ENCODE results near the gene OCLN. TPM values are rescaled to one million over a fixed set of nuclear protein-coding genes. Genes with fewer than 3 reads are reported as not detected.
"Not testable (repeated sequence)": the region's sequence is repeated elsewhere in the genome, so short reads cannot be mapped to it uniquely, and the experiment has no call there.

The OCLN gene
- total RNA-seq, 2 donors from 2014 or later: 0.58 to 0.84 TPM

DNA sequence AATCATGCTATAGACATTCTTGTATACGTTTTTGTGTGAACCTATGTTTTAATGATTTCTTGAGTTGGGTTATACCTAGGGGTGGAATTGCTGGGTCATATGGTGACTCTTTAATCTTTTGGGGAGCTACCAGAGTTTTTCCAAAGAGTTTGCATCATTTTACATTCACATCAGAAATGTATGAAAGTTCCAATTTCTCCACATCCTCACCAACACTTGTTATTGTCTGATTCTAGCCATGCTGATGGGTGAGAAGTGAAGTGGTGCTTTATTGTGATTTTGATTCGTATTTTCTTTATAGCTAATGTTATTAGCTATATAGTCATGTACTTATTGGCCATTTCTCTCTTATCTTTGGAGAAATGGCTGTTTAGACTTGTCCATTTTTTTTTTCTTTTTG lies 18.1 kb downstream of the OCLN start:
- H3K9me3 Mint-ChIP-seq: no peaks in the 10 kb centered on the region
- H3K36me3 Mint-ChIP-seq: no peaks in the 10 kb centered on the region
- ATAC-seq: no peak
- DNase-seq (ENCODE audit: low spot score in 2 of 2): no peak
- no peak overlapping the region for H3K27ac Mint-ChIP-seq

GRCh38 chr5:69512740-69513260 lies 20.2 kb downstream of the OCLN start:
- no peaks in the 10 kb centered on the region for H3K9me3 Mint-ChIP-seq
- no peak overlapping the region for H3K27ac Mint-ChIP-seq
- H3K36me3 Mint-ChIP-seq: no peaks in the 10 kb centered on the region
- ATAC-seq (no peak), DNase-seq (ENCODE audit: low spot score in 2 of 2) (no peak)

- H3K27ac Mint-ChIP-seq; H3K9me3 Mint-ChIP-seq; DNase-seq (ENCODE audit: low spot score in 2 of 2); H3K36me3 Mint-ChIP-seq; ATAC-seq: not testable (repeated sequence)
Observed at GRCh38 chr5:69515570-69515969, 23.0 kb downstream of the OCLN start.

- H3K9me3 Mint-ChIP-seq: no peaks in the 10 kb centered on the region
- no peak overlapping the region for H3K27ac Mint-ChIP-seq
- ATAC-seq (no peak), DNase-seq (ENCODE audit: low spot score in 2 of 2) (no peak)
- H3K36me3 Mint-ChIP-seq: no peaks in the 10 kb centered on the region
Observed at GRCh38 chr5:69516769-69517168, 24.2 kb downstream of the OCLN start.

DNA sequence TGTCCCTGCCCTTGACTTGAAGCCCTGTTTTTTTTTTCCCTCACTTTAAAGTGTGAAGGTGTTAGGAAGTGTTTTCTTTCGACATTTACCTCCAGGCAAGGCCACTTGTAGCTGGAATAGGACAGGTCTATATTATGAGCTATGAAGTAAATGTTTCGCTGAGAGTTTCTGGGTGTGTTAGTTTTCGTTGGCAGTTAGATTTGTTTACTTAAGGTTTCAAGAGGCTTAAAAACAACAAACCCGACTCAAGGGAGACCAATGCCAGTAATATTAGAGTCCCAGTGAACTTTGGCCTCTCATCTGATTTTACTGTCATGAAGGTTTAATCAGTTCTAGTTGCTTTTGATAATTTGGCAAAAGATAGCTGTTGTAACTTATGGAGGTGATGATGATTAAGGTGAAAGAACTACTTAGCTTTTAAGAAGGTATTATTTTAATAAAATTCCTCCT lies 25.2 kb downstream of the OCLN start:
- Mint-ChIP-seq H3K9me3 (no peaks in the 10 kb centered on the region), H3K36me3 (no peaks in the 10 kb centered on the region), H3K27ac (no peak overlapping the region)
- ATAC-seq: no peak
- DNase-seq (ENCODE audit: low spot score in 2 of 2): no peak

- Mint-ChIP-seq H3K36me3 (no peaks in the 10 kb centered on the region), H3K27ac (no peak overlapping the region), H3K9me3 (no peaks in the 10 kb centered on the region)
- DNase-seq (ENCODE audit: low spot score in 2 of 2) (no peak), ATAC-seq (no peak)
Observed at GRCh38 chr5:69519285-69519684, 26.7 kb downstream of the OCLN start.

DNA sequence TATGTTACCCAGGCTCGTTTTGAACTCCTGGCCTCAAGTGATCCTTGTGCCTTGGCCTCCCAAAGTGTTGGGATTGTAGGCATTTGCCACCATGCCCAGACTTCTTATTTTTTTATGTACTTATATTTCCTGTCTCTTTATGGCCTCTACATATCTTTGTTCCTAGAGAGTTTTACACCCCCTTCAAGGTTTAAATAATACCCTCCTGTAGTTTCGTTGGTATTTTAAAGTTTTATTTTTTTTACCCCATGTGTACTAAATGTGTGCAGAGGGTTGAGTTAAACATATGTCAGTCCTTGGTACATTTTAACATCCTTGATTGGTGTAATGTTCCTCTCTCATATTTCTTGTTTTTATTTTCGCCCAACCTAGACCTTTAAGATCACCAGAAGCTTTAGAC lies 29.4 kb downstream of the OCLN start:
- no peak overlapping the region for H3K27ac Mint-ChIP-seq
- DNase-seq (ENCODE audit: low spot score in 2 of 2) (no peak), ATAC-seq (no peak)
- no peaks in the 10 kb centered on the region for H3K9me3 Mint-ChIP-seq
- no peaks in the 10 kb centered on the region for H3K36me3 Mint-ChIP-seq

DNA sequence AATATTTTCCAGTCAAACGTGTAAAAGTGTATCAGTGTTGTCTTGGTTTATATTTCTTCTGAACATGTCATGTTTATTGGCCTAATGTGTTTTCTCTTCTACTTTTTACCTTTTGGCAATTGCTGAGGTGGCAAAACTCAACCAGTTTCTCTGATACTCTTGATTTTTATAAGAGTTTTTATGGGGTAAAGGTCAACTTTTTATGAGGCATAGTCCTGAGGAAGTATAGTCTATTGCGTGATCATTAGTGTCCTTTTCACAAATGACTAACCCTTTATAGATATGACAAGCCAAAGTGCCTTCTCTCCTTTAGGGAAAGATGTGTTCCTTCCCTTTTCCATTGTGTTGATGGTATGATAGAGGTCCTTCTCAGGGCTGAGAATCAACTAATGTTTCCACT lies 32.9 kb downstream of the OCLN start:
- ATAC-seq (no peak), DNase-seq (ENCODE audit: low spot score in 2 of 2) (no peak)
- Mint-ChIP-seq H3K9me3 (no peaks in the 10 kb centered on the region), H3K27ac (no peak overlapping the region), H3K36me3 (no peaks in the 10 kb centered on the region)

DNA sequence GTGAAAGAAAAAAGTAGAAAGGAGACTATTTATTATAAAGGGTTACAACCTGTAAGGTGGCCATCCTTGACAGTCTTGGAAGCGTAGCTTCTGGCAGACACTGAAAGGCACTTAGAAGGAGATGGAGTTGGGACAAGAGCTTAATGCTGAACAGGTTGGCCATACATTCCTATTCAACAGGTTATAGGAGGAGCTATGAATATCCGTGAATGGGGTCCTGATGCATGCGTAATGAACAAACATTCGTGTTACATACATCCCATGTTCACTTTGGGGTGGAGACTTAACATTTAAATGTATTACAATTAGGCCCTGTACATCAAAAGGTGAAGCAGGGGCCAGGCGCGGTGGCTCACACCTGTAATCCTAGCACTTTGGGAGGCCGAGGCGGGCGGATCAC lies 34.1 kb downstream of the OCLN start:
- no peaks in the 10 kb centered on the region for H3K36me3 Mint-ChIP-seq
- H3K27ac Mint-ChIP-seq: no peak overlapping the region
- no peaks in the 10 kb centered on the region for H3K9me3 Mint-ChIP-seq
- ATAC-seq (no peak), DNase-seq (ENCODE audit: low spot score in 2 of 2) (no peak)

- ATAC-seq (no peak), DNase-seq (ENCODE audit: low spot score in 2 of 2) (no peak)
- H3K36me3 Mint-ChIP-seq: no peaks in the 10 kb centered on the region
- no peaks in the 10 kb centered on the region for H3K9me3 Mint-ChIP-seq
- H3K27ac Mint-ChIP-seq: no peak overlapping the region
Observed at GRCh38 chr5:69527128-69527770, 34.7 kb downstream of the OCLN start.

DNA sequence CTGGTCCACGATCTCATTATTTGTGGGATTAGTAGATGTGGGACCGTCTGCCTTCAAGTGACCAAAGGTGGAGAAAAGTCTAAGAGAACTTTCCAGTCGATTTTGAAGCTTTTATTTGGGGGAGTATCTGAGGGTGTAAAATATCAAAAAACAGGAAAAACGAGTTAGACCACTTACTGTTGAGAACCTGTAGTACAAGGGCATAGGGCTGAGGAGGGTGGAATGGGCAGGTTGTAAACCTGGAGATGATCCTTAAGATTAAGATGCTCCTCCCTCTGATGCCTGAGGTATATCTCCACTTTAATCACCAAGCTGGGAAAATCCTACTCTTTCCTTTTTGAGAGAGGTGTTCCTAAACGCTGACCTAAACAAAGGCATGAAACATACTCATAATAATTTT lies 35.4 kb downstream of the OCLN start:
- Mint-ChIP-seq H3K36me3 (no peaks in the 10 kb centered on the region), H3K27ac (no peak overlapping the region), H3K9me3 (no peaks in the 10 kb centered on the region)
- no peak for DNase-seq (ENCODE audit: low spot score in 2 of 2)
- no peak for ATAC-seq

- Mint-ChIP-seq H3K27ac (no peak overlapping the region), H3K9me3 (no peaks in the 10 kb centered on the region), H3K36me3 (no peaks in the 10 kb centered on the region)
- ATAC-seq: no peak
- DNase-seq (ENCODE audit: low spot score in 2 of 2): no peak
Observed at GRCh38 chr5:69528609-69529008, 36.0 kb downstream of the OCLN start.

DNA sequence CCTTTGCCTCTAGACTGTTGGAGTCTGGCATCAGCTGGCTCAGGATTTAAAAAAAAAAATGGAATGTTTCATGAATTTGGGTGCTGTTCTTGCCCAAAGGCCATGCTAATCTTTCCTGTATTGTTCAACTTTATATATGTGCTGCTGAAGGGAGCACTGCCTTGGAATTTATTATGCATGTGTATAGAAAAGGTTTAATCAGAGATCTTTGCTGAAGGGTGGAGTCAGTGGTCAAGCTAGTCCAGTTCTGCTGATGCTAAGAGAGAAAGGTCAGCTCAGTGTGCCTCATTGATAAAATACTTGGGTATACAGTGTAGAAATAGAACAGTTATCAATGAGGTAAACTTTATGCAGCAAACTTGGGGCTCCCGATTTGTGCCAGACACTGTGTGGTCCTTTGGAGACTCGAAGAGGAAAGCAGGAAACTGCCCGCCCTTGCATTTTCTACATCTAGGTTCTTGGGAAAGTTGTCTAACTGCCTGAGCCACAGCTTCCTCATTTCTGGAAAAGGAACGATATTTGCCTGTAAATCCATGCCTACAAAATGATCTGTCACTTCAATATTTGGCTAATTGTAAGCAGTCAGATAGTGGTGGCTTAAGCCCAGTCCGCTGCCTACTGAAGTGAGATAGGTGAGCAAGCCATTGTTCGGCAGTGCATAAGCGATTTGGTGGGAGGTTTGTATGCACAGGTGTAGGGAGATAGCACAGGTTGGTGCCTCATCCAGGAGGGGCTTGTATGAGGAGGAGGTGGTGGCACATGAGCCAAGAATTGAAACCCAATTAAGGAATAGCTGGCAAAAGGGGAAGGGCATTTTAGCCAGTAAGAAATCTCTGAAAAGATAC lies 38.2 kb downstream of the OCLN start:
- H3K36me3 Mint-ChIP-seq: no peaks in the 10 kb centered on the region
- DNase-seq (ENCODE audit: low spot score in 2 of 2) (no peak), ATAC-seq (no peak)
- no peaks in the 10 kb centered on the region for H3K9me3 Mint-ChIP-seq
- no peak overlapping the region for H3K27ac Mint-ChIP-seq

GRCh38 chr5:69531406-69531801 lies 38.8 kb downstream of the OCLN start:
- H3K9me3 Mint-ChIP-seq: no peaks in the 10 kb centered on the region
- H3K36me3 Mint-ChIP-seq: no peaks in the 10 kb centered on the region
- DNase-seq (ENCODE audit: low spot score in 2 of 2) (no peak), ATAC-seq (no peak)
- no peak overlapping the region for H3K27ac Mint-ChIP-seq

DNA sequence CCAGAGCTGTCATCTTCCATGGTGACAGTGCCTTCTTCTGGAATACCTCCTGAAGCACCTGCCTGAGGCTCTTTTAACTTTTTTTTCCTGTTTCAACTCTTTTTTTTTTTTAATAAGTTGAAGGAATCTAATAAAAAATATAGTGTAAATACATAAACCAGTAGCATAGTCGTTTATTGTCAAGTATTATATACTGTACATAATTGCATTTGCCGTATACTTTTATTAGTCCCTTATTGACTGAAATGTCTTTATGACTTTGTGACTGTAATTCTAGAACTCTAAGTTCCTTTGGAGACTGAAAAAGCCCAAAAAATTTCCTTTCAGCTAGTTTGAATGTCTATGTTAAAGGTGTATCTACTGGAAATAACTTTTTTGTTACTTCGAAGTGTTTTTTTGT lies 45.3 kb downstream of the OCLN start:
- not testable (repeated sequence) for ATAC-seq; H3K36me3 Mint-ChIP-seq; H3K27ac Mint-ChIP-seq; H3K9me3 Mint-ChIP-seq; DNase-seq (ENCODE audit: low spot score in 2 of 2)

DNA sequence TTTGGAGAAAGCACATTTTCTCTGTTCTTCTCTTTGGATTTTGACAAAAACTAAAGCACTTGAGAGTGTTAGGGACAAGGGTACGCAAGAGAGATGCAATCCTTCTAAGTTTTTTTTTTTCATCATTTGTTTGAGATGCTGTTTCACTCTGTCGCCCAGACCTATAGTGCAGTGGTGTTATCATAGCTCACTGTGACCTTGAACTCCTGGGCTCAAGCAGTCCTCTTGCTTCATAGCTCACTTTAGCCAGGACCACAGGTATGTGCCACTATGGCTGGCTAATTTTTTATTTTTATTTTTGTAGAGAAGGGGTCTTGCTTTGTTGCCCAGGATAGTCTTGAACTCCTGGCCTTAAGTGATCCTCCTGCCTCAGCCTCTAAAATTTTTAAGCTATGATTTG lies 46.1 kb downstream of the OCLN start:
- not testable (repeated sequence) for H3K36me3 Mint-ChIP-seq; ATAC-seq; H3K9me3 Mint-ChIP-seq; DNase-seq (ENCODE audit: low spot score in 2 of 2); H3K27ac Mint-ChIP-seq

GRCh38 chr5:69541347-69541746 lies 48.8 kb downstream of the OCLN start:
- not testable (repeated sequence) for H3K27ac Mint-ChIP-seq; H3K36me3 Mint-ChIP-seq; ATAC-seq; H3K9me3 Mint-ChIP-seq; DNase-seq (ENCODE audit: low spot score in 2 of 2)
